H9 (cell line): ENCODE measurements around the gene FGB. TPM values are rescaled to one million over a fixed set of nuclear protein-coding genes. Genes with fewer than 3 reads are reported as not detected.

Source experiments
- DNase-seq: peaks from one replicate; pipeline ENCODE4 v3.0.0-alpha.2; 2017
- H2AFZ ChIP-seq: one replicate; pipeline ENCODE4 v1.6.1; 2013; ENCODE audit warnings: mild to moderate bottlenecking, low read length, control low read depth, moderate library complexity
- H2AK5ac ChIP-seq: 2 replicates; pipeline ENCODE4 v1.6.1; 2013; ENCODE audit warnings: low read length, control low read depth, mixed read lengths; ENCODE audit not compliant: insufficient read length
- H2BK120ac ChIP-seq: one replicate; pipeline ENCODE4 v1.6.1; 2013; ENCODE audit warnings: low read depth, mild to moderate bottlenecking, low read length, control low read depth, inconsistent platforms; ENCODE audit not compliant: poor library complexity, severe bottlenecking
- H2BK12ac ChIP-seq: 2 replicates; pipeline ENCODE4 v1.6.1; 2013; ENCODE audit warnings: low read length, control low read depth, mixed read lengths, low read depth; ENCODE audit not compliant: insufficient read length
- H2BK15ac ChIP-seq: 2 replicates; pipeline ENCODE4 v1.6.1; 2013; ENCODE audit warnings: low read depth, low read length, control low read depth
- H2BK20ac ChIP-seq: one replicate; pipeline ENCODE4 v1.6.1; 2013; ENCODE audit warnings: low read depth, mild to moderate bottlenecking, low read length, control low read depth, inconsistent platforms; ENCODE audit not compliant: poor library complexity, severe bottlenecking
- H2BK5ac ChIP-seq: 2 replicates; pipeline ENCODE4 v1.6.1; 2013; ENCODE audit warnings: low read length, control low read depth, mixed read lengths; ENCODE audit not compliant: insufficient read length
- H3K14ac ChIP-seq: 2 replicates; pipeline ENCODE4 v1.6.1; 2013; ENCODE audit warnings: low read length, control low read depth; ENCODE audit not compliant: insufficient read depth
- H3K18ac ChIP-seq: 2 replicates; pipeline ENCODE4 v1.6.1; 2013; ENCODE audit warnings: low read depth, mild to moderate bottlenecking, mixed read lengths, low read length, control low read depth; ENCODE audit not compliant: insufficient read length
- H3K23ac ChIP-seq: 2 replicates; pipeline ENCODE4 v1.6.1; 2013; ENCODE audit warnings: low read length, control low read depth, mixed read lengths, low read depth; ENCODE audit not compliant: insufficient read length
- H3K23me2 ChIP-seq: 2 replicates; pipeline ENCODE4 v1.6.1; 2013; ENCODE audit warnings: low read depth, mild to moderate bottlenecking, mixed read lengths, low read length, control low read depth; ENCODE audit not compliant: insufficient read length, poor library complexity, severe bottlenecking
- H3K27ac ChIP-seq: 2 replicates; pipeline ENCODE4 v1.5.1; 2013; ENCODE audit warnings: low read length, control low read depth, mixed read lengths, low read depth; ENCODE audit not compliant: insufficient read length
- H3K27me3 ChIP-seq: 2 replicates; pipeline ENCODE4 v1.6.1; 2013; ENCODE audit warnings: low read length, control low read depth, inconsistent platforms; ENCODE audit not compliant: insufficient read depth
- H3K4ac ChIP-seq: 2 replicates; pipeline ENCODE4 v1.6.1; 2013; ENCODE audit warnings: low read depth, mild to moderate bottlenecking, control low read depth, inconsistent platforms, low read length, moderate library complexity
- H3K4me1 ChIP-seq: 2 replicates; pipeline ENCODE4 v1.6.1; 2013; ENCODE audit warnings: low read length, control low read depth, inconsistent platforms; ENCODE audit not compliant: insufficient read depth
- H3K4me2 ChIP-seq: 2 replicates; pipeline ENCODE4 v1.6.1; 2013; ENCODE audit warnings: low read length, control low read depth, mixed read lengths; ENCODE audit not compliant: insufficient read length, insufficient read depth
- H3K56ac ChIP-seq: 2 replicates; pipeline ENCODE4 v1.6.1; 2013; ENCODE audit warnings: low read depth, mild to moderate bottlenecking, mixed read lengths, low read length, control low read depth; ENCODE audit not compliant: insufficient read length
- H3K79me1 ChIP-seq: 2 replicates; pipeline ENCODE4 v1.6.1; 2013; ENCODE audit warnings: low read depth, mild to moderate bottlenecking, moderate library complexity, low read length, control low read depth, inconsistent platforms; ENCODE audit not compliant: insufficient read depth, poor library complexity, severe bottlenecking
- H3K79me2 ChIP-seq: 2 replicates; pipeline ENCODE4 v1.6.1; 2013; ENCODE audit warnings: low read length, control low read depth, inconsistent platforms; ENCODE audit not compliant: insufficient read depth
- H3K9ac ChIP-seq: 2 replicates; pipeline ENCODE4 v1.6.1; 2013; ENCODE audit warnings: low read length, control low read depth, mixed read lengths; ENCODE audit not compliant: insufficient read length; ENCODE audit errors: extremely low read depth
- H3K9me3 ChIP-seq: one replicate; pipeline ENCODE4 v1.6.1; 2013; ENCODE audit warnings: low read depth, low read length, inconsistent platforms; ENCODE audit not compliant: control insufficient read depth
- H3T11ph ChIP-seq: one replicate; pipeline ENCODE4 v1.6.1; 2013; ENCODE audit warnings: mild to moderate bottlenecking, low read length, control low read depth, inconsistent platforms
- H4K20me1 ChIP-seq: one replicate; pipeline ENCODE4 v1.6.1; 2013; ENCODE audit not compliant: control insufficient read depth, insufficient read length, insufficient read depth
- H4K5ac ChIP-seq: 2 replicates; pipeline ENCODE4 v1.6.1; 2013; ENCODE audit warnings: low read depth, mild to moderate bottlenecking, mixed read lengths, low read length, control low read depth; ENCODE audit not compliant: insufficient read length
- H4K8ac ChIP-seq: replicated peaks from 2 replicates; pipeline ENCODE4 v1.6.1; 2013; ENCODE audit warnings: low read length, control low read depth, mixed read lengths, low read depth; ENCODE audit not compliant: insufficient read length
- H4K91ac ChIP-seq: 2 replicates; pipeline ENCODE4 v1.6.1; 2013; ENCODE audit warnings: low read depth, mild to moderate bottlenecking, moderate library complexity, mixed read lengths, low read length, control low read depth; ENCODE audit not compliant: insufficient read length
- H3K27ac Mint-ChIP-seq, 3 experiments: 2 replicates in 2 of 3; 3 replicates in 1 of 3; pipeline ENCODE4 v1.8.0; 2020 to 2021; ENCODE audit warnings: mixed read lengths in 3 of 3, mild to moderate bottlenecking in 1 of 3, moderate library complexity in 1 of 3
- H3K27me3 Mint-ChIP-seq: 2 replicates; pipeline ENCODE4 v1.8.0; 2021; ENCODE audit warnings: low read depth, mild to moderate bottlenecking, moderate library complexity, mixed read lengths
- H3K36me3 Mint-ChIP-seq, 3 experiments: 2 replicates in 2 of 3; 3 replicates in 1 of 3; pipeline ENCODE4 v1.8.0; 2020 to 2021; ENCODE audit warnings: low read depth in 3 of 3, mixed read lengths in 3 of 3; ENCODE audit not compliant: insufficient read depth in 1 of 3
- H3K4me1 Mint-ChIP-seq, 2 experiments: 2 replicates each; pipeline ENCODE4 v1.8.0; 2020; ENCODE audit warnings: mixed read lengths in 2 of 2
- H3K4me3 Mint-ChIP-seq, 2 experiments: 2 replicates in 1 of 2; 3 replicates in 1 of 2; pipeline ENCODE4 v1.8.0; 2020 to 2021; ENCODE audit warnings: mild to moderate bottlenecking in 2 of 2, mixed read lengths in 2 of 2, moderate library complexity in 1 of 2
- H3K9me3 Mint-ChIP-seq, 2 experiments: 2 replicates in 1 of 2; 3 replicates in 1 of 2; pipeline ENCODE4 v1.8.0; 2020; ENCODE audit warnings: mild to moderate bottlenecking in 2 of 2, mixed read lengths in 2 of 2, moderate library complexity in 1 of 2
- CTCF ChIP-seq: fragments of 200-600 bp; sonication (generic); conservative IDR thresholded peaks from 3 replicates; pipeline ENCODE4 v1.8.0; 2021; ENCODE audit warnings: antibody characterized with exemption, mild to moderate bottlenecking
- WGBS: extraction: QIAGEN DNeasy Blood & Tissue Kit; methylation state at CpG from one replicate; pipeline ENCODE4 v1.1.7; 2013; ENCODE audit warnings: missing lambda C conversion rate, low lambda C conversion rate, mixed read lengths; ENCODE audit not compliant: insufficient read length; ENCODE audit errors: extremely low coverage; 5-methylcytosine and 5-hydroxymethylcytosine counted together
- total RNA-seq: library from RNA; stranded (reverse); gene quantifications from 2 replicates; pipeline ENCODE4 v1.2.1, GENCODE V29; 2021

The FGB gene
- total RNA-seq, 1 experiment from 2014 or later = not detected

GRCh38 chr4:154528869-154529268 is 33.9 kb upstream of the FGB start:
- Histone ChIP-seq H4K91ac (no peak overlapping the region), H3T11ph (no peak overlapping the region), H3K4me1 (no peaks in the 10 kb centered on the region), H3K79me1 (no peaks in the 10 kb centered on the region), H4K8ac (no peak overlapping the region), H3K9me3 (no peaks in the 10 kb centered on the region), H3K4ac (no peak overlapping the region), H3K4me2 (no peak overlapping the region), H4K5ac (no peak overlapping the region), H3K23me2 (no peaks in the 10 kb centered on the region), H4K20me1 (no peaks in the 10 kb centered on the region), H2BK15ac (no peak overlapping the region), H2BK120ac (no peak overlapping the region), H2BK20ac (no peak overlapping the region), H2BK12ac (no peak overlapping the region), H3K79me2 (no peaks in the 10 kb centered on the region), H2BK5ac (no peak overlapping the region), H3K27me3 (no peaks in the 10 kb centered on the region), H3K14ac (no peak overlapping the region), H3K23ac (no peak overlapping the region), H3K27ac (no peak overlapping the region), H2AK5ac (no peak overlapping the region), H3K9ac (no peak overlapping the region), H3K18ac (no peak overlapping the region), H3K56ac (no peak overlapping the region), H2AFZ (no peak overlapping the region)
- TF ChIP-seq CTCF = no peak
- H3K9me3 Mint-ChIP-seq = no peaks in the 10 kb centered on the region
- no peak overlapping the region for H3K4me3 Mint-ChIP-seq
- DNase-seq = no peak
- no peaks in the 10 kb centered on the region for H3K36me3 Mint-ChIP-seq
- no CpG with 5 or more reads among the region's 2 CpGs for WGBS
- peaks cover 1% of the 10 kb centered on the region for H3K27me3 Mint-ChIP-seq
- 0 out of 4 replicates have a peak, but pooled peaks cover 4 to 6% of the 10 kb centered on the region in 2 experiments for H3K4me1 Mint-ChIP-seq
- no peak overlapping the region for H3K27ac Mint-ChIP-seq
